Measurements from ENCODE around the gene C17orf75. TPM values are rescaled to one million over a fixed set of nuclear protein-coding genes. Genes with fewer than 3 reads are reported as not detected.

C17orf75 gene
- total RNA-seq, 2 donors from 2014 or later, result 12.1 to 14.3 TPM

GRCh38 chr17:32286518-32286900 is 55.5 kb downstream of the C17orf75 start:
- intact Hi-C loops (cut with DNase I), result no loop called here
- DNase-seq (ENCODE audit: low spot score), result no peak

DNA sequence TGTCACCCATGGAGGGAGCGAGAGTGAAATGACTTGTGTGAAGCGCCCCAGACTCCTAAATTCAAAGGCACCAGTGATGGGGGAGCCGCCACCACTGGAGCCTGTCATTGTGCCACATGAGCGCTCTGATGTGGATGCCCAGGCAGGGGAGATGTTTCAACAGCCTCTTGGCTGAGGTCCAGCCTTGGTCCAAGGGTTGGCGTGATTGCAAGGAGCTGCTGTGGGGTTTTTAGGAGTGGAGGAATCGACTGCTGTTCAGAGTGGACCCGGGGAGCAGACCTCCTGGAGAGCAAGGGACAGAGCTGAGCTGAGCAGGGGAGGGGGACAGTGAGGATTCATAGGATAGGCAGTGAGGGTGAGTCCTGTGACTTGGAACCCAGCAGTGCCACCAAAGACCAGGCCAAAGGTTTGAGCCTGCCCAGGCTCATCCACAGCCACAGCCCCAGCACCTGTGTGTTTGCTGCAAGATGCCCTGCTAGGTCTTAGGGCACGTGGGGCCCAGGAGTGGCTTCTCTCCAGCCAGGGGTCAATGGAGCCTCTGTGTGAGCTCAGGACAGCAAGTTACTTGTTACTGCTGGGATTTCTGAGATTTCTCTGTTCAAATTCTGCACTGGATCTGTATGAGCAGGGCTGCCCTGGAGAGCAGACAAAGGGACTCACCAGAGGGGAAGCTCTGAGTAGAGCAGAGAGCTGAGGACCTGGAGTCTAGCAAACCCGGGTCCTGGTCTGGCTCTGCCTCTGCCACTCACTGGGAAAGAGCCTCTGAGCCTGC is 56.0 kb downstream of the C17orf75 start:
- no peak for DNase-seq (ENCODE audit: low spot score)
- intact Hi-C loops (cut with DNase I), result no loop called here

DNA sequence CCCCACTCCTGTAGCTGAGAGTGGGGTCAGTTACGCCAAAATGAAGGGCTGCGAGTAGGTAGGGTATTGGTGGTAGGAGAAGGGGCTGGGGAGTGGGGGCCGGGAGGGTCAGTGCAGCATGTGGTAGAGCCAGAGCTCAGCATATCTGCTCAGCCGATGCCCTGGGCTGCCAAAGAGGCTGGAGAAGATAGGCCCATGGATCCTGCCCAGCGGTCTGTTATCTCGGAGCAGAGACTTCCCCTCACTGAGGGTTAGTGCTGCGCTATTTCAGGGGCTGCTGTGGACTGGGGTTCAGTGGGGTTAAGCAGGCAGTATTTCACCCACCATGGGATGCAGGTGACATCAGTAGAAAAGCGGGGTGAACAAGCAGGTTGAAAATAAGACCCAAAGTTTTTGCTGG is 56.7 kb downstream of the C17orf75 start:
- intact Hi-C loops (cut with DNase I), result no loop called here
- DNase-seq (ENCODE audit: low spot score), result no peak

- DNase-seq (ENCODE audit: low spot score), result no peak
- intact Hi-C loops (cut with DNase I), result no loop called here
These were observed 58.2 kb downstream of the C17orf75 start for GRCh38 chr17:32283745-32284201.

DNA sequence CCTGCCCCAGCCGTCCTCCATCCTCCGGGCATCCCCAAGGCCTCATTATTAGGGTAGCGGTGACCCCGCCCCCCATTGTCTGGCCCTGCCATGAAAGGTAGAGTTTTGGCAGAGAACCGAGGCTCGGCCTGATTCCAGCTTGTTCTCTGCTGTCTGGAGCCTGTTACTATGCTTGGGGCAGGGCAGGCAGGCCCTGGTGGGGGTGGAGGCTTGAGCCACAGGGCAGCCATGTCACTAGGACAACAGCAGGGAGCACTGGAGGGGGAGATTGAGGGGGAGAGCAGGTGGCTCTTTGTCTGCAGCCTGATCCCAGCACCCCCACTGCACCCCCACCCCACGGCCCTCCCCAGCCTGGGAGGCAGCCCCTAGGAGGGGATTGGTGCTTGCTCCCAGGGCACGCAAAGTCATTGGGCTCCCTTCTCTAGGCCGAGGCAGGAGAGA is 60.9 kb downstream of the C17orf75 start:
- DNase-seq (ENCODE audit: low spot score), result no peak
- intact Hi-C loops (cut with DNase I), result no loop called here

- no peak for DNase-seq (ENCODE audit: low spot score)
- intact Hi-C loops (cut with DNase I), result no loop called here
These were observed 61.9 kb downstream of the C17orf75 start for GRCh38 chr17:32279891-32280716.

GRCh38 chr17:32278815-32279214 is 63.2 kb downstream of the C17orf75 start:
- intact Hi-C loops (cut with DNase I), result no loop called here
- no peak for DNase-seq (ENCODE audit: low spot score)

Small RNAs within 50 kb of the gene (microRNA-seq; reads per million reads assigned to microRNA genes)
- 0 reads per million in 2 donors for gene MIR632 (ENCODE audit: borderline microRNAs expressed in 2 of 2)

Other genes starting within 250 kb of the C17orf75 start
- 10 to 100 TPM; 37.9 to 45.6 TPM for gene RHOT1, start 199.7 kb downstream of the C17orf75 start, total RNA-seq
- gene RHBDL3, start 76.3 kb downstream of the C17orf75 start, total RNA-seq, result under 1 TPM in 1 of 2 donors, not detected in 1; 0.86 TPM
- gene ZNF207, start 8.0 kb upstream of the C17orf75 start, total RNA-seq, result 100 to 1,000 TPM; 113 TPM
- 10 to 100 TPM; 50.1 to 57.0 TPM for gene PSMD11, start 102.3 kb upstream of the C17orf75 start, total RNA-seq
- gene CDK5R1, start 144.8 kb upstream of the C17orf75 start, total RNA-seq, result 1 to 10 TPM in 1 of 2 donors, under 1 TPM in 1; 0.93 to 1.3 TPM